GM21529 (cell line): ENCODE results near the gene TOM1.
A peak's percentile ranks its signal among the peaks of the same experiment; 100 is the strongest.
"Not testable (repeated sequence)": the region's sequence is repeated elsewhere in the genome, so short reads cannot be mapped to it uniquely, and the experiment has no call there.

ENCODE experiments used
- ATAC-seq: cut with Tn5 transposase; IDR thresholded peaks from one replicate; pipeline ENCODE4 v1.9.1; 2021; ENCODE audit not compliant: unreplicated experiment

TOM1 gene

DNA sequence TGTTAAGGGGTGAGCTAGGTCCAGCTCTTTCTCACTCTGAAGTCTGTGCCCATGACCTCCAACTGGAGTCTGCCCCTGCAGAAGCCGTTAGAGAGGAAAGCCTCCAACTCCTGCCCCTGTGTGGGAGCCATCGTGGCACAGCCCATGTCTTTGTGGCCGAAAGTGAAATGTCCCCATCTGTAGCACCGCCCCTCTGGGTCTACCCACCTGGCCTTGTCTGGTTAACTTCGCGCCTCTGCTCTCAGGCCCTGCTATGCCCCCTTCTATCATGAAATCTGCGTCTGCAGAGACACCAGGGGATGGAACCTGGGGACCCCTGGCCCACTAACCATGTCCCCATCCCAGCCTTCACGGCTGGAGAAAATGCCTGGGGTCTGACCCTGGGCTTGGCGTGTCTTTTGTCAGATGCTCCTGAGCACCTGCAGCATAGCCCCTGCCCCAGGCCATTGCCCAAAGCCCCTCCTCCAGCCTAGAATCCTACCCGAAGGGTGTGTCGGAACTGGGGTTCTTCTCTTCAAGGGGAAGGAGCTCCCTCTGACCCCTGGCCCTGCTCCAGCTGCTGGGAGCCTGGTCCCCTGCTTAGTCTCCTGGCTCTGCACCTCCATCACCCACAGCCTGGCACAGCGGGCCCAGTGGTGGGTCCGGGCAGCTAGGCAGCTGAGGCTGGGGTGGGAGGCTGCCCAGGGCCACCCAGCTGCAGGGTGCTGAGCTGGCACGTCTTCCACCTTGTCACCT is 45.4 kb downstream of the TOM1 start:
- no peak for ATAC-seq

- no peak for ATAC-seq
Measured at GRCh38 chr22:35345808-35346505, 46.3 kb downstream of the TOM1 start.

DNA sequence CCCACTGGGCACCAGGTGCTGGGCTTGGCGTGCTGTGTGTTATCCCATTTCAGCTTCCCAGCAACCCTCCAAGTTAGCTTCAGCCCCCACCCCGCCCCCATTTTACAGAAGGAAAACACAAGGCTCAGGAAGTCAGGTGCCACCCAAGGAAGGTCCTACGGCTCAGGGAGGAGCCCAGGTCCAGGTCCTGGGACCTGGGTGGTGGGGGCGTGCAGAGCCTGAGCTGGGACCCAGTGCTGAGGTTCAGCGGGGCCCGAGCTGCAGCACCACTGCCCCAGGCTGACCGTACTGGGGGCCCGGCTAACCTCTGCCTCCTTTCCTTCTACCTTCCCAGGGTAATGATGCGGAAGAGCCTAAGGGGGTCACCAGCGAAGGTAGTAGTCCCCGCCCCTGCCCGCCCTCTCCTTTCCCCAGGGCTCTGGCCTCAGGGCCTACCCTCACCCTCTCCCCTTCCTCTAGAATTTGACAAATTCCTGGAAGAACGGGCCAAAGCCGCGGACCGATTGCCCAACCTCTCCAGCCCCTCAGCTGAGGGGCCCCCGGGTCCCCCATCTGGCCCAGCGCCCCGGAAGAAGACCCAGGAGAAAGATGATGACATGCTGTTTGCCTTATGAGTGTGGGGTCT is 47.0 kb downstream of the TOM1 start:
- no peak for ATAC-seq

DNA sequence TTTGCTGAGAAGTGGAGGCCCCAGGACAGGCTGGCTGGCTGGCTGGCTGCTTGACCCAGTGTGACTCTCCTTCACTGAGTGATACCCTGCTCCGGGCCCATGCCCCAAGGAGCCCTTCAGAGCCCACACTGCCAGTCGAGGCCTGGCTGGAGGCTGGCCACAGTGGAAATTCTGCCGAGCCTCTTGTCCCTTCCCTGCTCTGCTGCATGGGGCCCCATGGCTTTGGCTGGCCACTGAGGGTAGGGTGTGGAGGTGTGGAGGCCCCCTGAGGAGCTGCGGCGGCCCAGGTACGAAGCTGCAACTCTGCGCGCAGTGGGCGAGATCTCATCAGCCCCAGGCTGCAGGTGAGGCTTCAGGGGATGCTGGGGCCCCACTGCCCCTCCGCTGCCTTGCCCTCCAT is 47.8 kb downstream of the TOM1 start:
- no peak for ATAC-seq

DNA sequence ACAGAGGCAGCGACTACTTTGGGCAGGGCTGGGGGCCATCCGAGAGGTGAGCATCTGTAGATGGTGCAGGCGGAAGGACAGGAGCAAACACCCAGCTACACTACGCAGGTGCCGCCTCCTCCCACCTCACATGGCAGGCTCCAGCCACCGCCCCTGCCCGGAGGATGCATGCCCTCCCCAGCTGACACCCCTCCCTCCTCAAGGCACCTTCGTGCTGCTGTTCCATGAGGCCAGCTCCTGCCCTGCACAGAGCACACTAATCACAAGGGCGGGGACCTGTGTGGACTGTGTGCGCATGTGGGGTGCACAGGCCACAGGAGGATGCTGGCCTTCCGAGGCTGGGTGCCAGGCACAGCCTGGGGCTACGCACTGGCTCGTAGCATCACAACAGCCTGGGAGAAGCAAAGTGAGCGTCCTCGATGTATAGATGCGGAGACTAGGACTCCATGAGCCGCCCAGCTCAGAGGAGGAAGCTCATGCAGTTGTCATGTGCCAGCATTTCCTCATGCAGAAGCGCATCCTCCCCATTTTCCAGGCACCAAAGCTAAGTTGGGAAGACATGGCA is 48.4 kb downstream of the TOM1 start:
- ATAC-seq, result no peak

GRCh38 chr22:35348703-35349102 is 49.0 kb downstream of the TOM1 start:
- ATAC-seq, result no peak

GRCh38 chr22:35349368-35349703 is 49.6 kb downstream of the TOM1 start:
- ATAC-seq, result no peak

DNA sequence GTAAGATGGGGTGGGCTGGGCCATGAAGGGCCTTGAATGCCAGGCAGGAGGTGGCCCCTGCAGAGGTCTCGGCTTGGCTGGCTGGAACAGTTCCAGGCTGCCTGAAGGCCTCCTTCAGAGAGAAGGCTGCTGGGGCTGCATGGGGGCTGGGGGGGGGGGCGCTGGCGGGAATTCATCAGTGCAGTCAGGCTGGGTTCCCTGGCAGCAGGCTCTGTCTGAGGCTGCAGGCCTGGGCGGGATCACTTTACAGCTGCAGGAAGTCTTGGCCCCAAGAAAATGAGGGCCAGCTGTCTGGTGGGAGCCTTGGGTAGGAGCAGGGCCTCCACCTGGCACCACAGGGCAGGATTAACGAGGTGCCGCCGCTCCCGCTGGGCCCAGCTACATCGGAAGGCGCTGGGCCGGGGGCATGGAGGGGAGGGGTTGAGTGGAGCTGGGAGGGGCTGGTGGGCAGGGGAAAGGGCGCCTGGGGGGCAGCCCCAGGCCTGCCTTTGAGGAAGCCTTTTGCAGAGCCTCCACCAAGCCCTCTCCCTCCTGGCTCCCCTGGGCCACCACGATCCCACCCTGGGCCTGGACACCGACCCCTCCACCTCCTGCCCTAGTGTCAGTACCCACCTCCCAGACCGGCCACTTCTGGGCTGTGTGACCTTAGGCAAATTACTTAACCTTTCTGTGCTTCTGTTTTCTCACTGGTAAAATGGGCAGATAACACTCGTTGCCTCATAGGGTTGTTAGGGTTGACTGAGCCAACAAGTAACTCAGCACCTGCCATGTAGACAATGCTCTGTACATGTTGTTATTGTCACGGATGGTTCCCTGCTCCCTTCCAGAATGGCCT is 50.2 kb downstream of the TOM1 start:
- ATAC-seq, result no peak

DNA sequence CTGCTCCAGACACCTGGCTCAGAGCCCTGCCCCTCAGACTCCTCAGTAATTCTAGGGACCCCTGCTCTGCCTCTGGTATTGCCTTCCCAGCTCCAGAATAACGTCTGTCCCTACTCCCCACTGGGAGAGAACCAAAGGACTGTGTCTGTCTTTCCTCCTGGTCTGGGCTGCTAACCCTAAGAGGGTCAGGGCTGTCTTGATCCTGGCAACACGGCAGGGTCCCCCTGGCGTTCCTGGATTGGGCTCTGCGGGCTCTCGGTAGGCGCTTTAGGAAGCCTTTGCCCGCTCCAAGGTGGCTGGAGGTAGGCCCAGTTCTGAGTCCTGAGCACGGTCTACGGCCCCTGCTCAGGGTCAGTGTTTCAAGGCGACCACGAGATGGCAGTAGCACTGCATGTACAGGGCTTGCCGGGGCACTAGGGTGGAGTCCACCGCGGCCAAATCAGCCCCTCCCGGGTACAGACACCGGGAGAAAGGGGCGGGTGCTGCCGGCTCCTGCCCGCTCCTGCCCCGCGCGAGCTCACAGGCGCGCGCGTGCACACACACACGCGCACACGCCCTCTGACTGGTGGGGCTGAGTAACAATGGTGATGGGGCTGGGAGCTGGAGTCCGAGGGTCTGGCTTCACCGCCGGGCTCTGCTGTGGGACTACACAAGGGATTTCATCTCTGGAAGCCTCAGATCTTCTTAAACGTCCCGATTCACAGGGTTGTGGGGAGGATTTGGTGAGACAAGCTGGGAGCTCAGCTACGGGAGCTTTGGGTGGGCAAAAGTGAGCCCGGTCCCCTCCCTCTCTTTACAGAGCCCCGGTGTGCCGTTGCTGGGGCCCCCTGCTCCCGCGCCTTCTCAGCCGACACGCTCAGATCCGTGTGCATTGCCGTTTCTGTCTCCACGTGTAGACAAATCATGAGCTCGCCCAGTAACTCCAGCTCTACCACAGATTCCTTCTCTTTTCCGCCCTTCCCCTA is 51.1 kb downstream of the TOM1 start:
- ATAC-seq, result peak; percentile 74

DNA sequence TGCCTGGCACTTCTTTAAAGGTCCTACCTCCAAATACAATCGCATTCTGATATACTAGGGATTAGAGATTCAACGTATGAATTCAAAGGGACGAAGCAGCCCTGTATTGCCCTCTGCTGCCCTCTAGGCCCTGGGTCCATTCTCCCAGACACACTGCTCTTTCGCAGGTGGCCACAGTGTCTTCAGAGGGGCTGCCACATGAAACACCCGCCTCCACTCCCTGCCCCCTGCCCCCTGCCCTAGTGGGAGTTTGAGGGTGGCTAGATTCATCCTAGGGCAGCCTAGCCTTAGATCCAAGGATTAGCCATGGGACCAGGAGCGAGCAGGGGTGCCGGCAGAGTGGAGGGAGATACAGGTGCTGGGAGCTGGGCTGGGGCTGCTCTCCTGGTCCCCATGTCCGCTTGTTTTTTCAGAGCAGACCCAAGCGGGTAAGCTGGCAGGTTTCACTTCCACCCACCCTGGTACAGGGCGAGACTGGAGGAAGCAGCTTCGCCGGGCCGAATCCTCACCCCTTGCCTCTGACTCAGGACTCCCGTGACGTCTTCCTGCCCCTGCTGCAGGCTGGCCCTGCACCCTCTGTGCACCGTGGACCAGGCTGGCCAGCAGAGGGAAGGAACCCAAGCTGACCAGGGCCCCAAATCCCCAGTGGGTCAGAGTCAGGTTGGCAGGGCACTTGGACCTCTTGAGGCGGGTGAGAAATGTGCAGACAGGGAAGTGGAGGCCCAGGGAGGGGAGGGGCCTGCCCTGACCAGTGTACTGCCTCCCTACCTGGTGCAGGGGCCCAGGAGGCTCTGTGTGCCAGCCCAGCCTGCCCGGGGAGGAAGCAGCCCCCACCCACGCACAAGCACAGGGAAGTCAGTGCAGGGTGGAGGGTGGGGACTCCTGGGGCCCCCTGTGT is 52.8 kb downstream of the TOM1 start:
- no peak for ATAC-seq

DNA sequence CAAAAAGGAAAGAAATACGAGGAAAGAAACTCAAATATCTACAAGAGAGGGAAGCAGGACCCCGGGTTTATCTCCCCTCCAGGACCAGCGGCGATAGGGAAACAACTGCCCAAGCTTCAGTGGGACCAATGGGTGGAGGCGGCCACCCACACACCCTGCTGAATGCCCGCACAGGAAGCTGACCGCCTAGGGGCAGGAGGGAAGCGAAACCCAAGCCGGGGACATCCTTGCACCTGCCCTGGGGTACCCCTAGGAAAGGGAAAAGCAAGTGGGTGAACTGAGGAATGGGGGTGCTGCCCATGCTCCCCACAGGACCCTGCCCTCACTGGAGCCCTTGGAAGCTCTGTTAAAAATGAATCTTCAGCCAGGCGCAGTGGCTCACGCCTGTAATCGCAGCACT is 53.6 kb downstream of the TOM1 start:
- ATAC-seq, result no peak

DNA sequence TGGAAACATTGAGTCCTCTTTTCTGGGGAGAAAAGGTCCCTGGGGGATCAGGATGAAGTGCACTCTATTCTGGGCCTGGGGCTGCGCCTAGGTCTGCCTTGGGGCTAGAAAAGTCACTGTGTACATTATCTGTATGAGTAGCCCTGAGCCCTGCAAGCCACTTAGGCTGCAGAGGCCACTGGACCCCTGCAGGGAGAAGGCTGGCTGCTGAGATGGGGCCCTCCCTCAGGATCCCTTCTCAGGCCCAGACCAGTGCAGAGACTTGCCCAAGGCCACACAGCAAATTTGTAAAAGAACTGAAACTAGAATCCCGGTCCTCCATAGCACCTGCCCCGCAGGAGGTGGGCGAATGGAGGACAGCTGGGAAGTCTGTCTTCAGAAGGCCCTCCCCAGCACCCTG is 54.4 kb downstream of the TOM1 start:
- ATAC-seq, result no peak

DNA sequence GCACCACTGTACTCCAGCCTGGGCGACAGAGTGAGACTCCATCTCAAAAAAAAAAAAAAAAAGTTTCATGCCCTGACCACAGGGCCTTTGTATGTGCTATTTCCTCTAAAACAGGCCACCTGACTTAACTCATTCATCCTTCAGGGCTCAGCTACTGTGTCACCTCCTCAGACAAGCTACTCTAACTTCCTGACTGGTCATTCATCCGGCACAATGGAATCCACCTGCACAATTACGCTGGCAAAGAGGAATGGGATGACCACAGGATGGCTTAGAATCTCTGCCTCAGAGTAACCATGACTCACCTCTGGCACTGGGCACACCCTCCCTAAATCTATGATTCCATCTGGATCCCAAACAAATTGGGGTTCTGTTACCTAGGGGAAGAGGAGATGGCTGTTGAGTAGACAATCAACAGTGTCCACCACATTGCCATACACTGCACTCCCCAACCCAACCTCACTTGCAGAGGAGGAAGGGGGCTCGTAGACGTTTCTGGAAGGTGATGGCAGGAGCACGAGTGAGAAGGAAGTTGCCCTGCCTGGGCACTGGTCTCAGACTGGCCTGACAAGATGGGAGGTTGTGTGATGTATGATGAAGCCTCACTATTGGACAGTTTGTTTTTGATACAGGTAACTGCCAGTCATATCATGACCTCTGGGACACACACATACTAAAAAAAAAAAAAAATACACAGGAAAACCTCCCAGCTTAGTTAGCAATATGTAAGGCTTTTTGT is 58.4 kb downstream of the TOM1 start:
- ATAC-seq, result no peak

DNA sequence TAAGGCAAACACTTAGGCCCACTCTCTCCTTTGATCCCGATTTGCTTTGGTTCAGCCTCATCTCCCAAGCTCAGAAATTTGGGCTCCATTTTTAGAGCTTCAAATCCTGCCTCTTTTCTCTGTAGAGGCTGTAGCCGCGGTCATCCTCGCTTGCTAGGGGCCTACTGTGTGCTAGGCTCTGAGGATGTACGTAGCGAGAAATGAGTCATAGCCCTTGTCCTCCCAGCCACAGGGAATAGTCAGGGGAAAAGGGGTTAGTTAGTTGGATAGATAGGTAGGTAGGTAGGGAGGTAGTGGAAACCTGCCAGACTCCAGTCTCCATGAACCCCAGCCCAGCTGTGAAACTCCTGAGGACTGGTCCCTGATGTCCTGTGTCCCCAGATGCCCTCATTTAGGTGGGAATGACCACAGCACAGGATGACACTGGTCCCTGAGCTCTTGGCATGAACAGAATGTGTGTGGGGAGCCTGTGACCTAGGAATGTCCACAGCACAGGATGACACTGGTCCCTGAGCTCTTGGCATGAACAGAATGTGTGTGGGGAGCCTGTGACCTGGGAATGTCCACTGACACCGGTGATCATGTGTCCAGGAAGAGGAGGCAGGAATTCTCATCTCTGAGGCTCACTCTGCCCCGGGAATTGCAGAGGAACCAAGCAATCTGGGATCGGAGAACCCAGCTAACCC is 59.8 kb downstream of the TOM1 start:
- no peak for ATAC-seq

- no peak for ATAC-seq
Measured at GRCh38 chr22:35361001-35361558, 61.4 kb downstream of the TOM1 start.

DNA sequence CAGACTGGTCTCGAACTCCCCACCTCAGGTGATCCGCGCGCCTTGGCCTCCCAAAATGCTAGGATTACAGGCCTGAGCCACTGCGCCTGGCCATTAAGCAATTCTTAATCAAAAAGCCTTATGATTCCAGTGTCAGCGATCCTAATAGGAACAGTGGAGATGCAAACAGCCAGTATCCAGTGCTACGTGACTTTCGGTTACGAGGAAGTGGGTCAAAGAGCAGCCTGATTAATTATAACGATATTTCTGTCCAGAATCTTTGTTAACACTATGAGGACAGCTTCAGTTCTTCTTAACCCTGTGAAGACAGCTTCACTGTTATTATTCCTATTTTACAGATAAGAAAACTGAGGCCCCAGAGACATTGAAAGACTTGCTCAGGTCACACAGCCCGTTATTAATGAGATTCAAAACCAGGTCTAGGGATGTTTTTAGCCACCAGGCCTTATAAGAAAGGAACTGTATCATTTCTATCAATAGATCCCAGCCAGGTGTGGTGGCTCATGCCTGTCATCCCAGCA is 63.9 kb downstream of the TOM1 start:
- ATAC-seq, result no peak

DNA sequence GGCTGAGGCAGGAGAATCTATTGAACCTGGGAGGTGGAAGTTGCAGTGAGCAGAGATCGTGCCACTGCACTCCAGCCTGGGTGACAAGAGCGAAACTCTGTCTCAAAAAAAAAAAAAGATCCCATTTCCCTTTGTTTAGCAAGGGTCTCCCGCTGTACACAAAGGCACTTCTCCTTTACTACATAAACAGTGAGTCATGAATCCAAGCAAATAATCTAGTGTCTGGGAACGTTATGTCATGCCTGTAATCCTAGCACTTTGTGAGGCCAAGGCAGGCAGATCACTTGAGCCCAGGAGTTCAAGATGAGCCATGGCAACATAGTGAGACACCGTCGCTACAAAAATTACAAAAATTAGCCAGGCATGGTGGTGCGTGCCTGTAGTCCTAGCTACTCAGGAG is 64.5 kb downstream of the TOM1 start:
- ATAC-seq, result not testable (repeated sequence)
